ENCODE measurements around the gene NDC80. TPM values are rescaled to one million over a fixed set of nuclear protein-coding genes. Genes with fewer than 3 reads are reported as not detected.

The NDC80 gene
- polyA plus RNA-seq, 1 donor from 2014 or later: 1.9 TPM

GRCh38 chr18:2629003-2629402 lies 57.6 kb downstream of the NDC80 start:
- H3K4me3 ChIP-seq (ENCODE audit: low read length): no peak overlapping the region
- no peaks in the 10 kb centered on the region for H3K9me2 ChIP-seq (ENCODE audit: insufficient read depth, low read length)
- H3K9ac ChIP-seq (ENCODE audit: low read length): no peak overlapping the region
- H2AFZ ChIP-seq (ENCODE audit: low read depth, low read length): no peak overlapping the region
- H3K79me2 ChIP-seq (replicated peaks; ENCODE audit: insufficient read depth, low read length): no peaks in the 10 kb centered on the region
- no peaks in the 10 kb centered on the region for H3K9me3 ChIP-seq (ENCODE audit: low read length)
- H3F3A ChIP-seq (ENCODE audit: insufficient read depth, low read length, poor library complexity, severe bottlenecking): no peaks in the 10 kb centered on the region
- H3K36me3 ChIP-seq (ENCODE audit: insufficient read depth, low read length): no peaks in the 10 kb centered on the region
- no peak overlapping the region for H3K4me2 ChIP-seq (ENCODE audit: low read length)
- no peaks in the 10 kb centered on the region for H4K20me1 ChIP-seq (ENCODE audit: insufficient read depth)
- no peak for TF ChIP-seq EP300 (conservative IDR thresholded peaks at IDR 0.05; ENCODE audit: poor library complexity, severe bottlenecking)
- TF ChIP-seq REST (IDR thresholded peaks at IDR 0.05; ENCODE audit: borderline replicate concordance): no peak
- no peak for TF ChIP-seq EZH2 (IDR thresholded peaks at IDR 0.05; ENCODE audit: borderline replicate concordance, insufficient read depth, low read length, poor library complexity, severe bottlenecking)
- no peak for TF ChIP-seq MXI1 (conservative IDR thresholded peaks at IDR 0.05; ENCODE audit: poor library complexity, severe bottlenecking)
- no peak for TF ChIP-seq SMC3 (conservative IDR thresholded peaks at IDR 0.05; ENCODE audit: poor library complexity)
- no peak for TF ChIP-seq POLR2AphosphoS5 (IDR thresholded peaks at IDR 0.05)
- no peak for TF ChIP-seq RAD21 (conservative IDR thresholded peaks at IDR 0.05)
- no peaks in the 10 kb centered on the region for H3K27me3 ChIP-seq (ENCODE audit: insufficient read depth, low read depth, low read length)
- H3K27ac ChIP-seq (ENCODE audit: low read length): no peak overlapping the region

GRCh38 chr18:2635586-2635985 lies 64.2 kb downstream of the NDC80 start:
- H2AFZ ChIP-seq (ENCODE audit: low read depth, low read length): no peak overlapping the region
- no peaks in the 10 kb centered on the region for H3K79me2 ChIP-seq (replicated peaks; ENCODE audit: insufficient read depth, low read length)
- H3K9me2 ChIP-seq (ENCODE audit: insufficient read depth, low read length): no peaks in the 10 kb centered on the region
- H3K36me3 ChIP-seq (ENCODE audit: insufficient read depth, low read length): no peaks in the 10 kb centered on the region
- H3K9ac ChIP-seq (ENCODE audit: low read length): no peak overlapping the region
- H3K4me3 ChIP-seq (ENCODE audit: low read length): no peak overlapping the region
- no peaks in the 10 kb centered on the region for H4K20me1 ChIP-seq (ENCODE audit: insufficient read depth)
- no peak overlapping the region for H3K27ac ChIP-seq (ENCODE audit: low read length)
- no peak overlapping the region for H3K4me2 ChIP-seq (ENCODE audit: low read length)
- H3K27me3 ChIP-seq (ENCODE audit: insufficient read depth, low read depth, low read length): no peaks in the 10 kb centered on the region
- H3F3A ChIP-seq (ENCODE audit: insufficient read depth, low read length, poor library complexity, severe bottlenecking): no peaks in the 10 kb centered on the region
- no peaks in the 10 kb centered on the region for H3K9me3 ChIP-seq (ENCODE audit: low read length)
- no peak for TF ChIP-seq POLR2AphosphoS5 (IDR thresholded peaks at IDR 0.05)

GRCh38 chr18:2636126-2636631 lies 64.8 kb downstream of the NDC80 start:
- H3K4me3 ChIP-seq (ENCODE audit: low read length): no peak overlapping the region
- H3K27me3 ChIP-seq (ENCODE audit: insufficient read depth, low read depth, low read length): no peaks in the 10 kb centered on the region
- H3K27ac ChIP-seq (ENCODE audit: low read length): no peak overlapping the region
- H3K36me3 ChIP-seq (ENCODE audit: insufficient read depth, low read length): no peaks in the 10 kb centered on the region
- no peaks in the 10 kb centered on the region for H3F3A ChIP-seq (ENCODE audit: insufficient read depth, low read length, poor library complexity, severe bottlenecking)
- H3K9ac ChIP-seq (ENCODE audit: low read length): no peak overlapping the region
- H3K9me2 ChIP-seq (ENCODE audit: insufficient read depth, low read length): no peaks in the 10 kb centered on the region
- H3K4me2 ChIP-seq (ENCODE audit: low read length): no peak overlapping the region
- no peak overlapping the region for H2AFZ ChIP-seq (ENCODE audit: low read depth, low read length)
- TF ChIP-seq EP300 (conservative IDR thresholded peaks at IDR 0.05; ENCODE audit: poor library complexity, severe bottlenecking) (no peak), RAD21 (conservative IDR thresholded peaks at IDR 0.05) (no peak), TAF1 (IDR thresholded peaks at IDR 0.05; ENCODE audit: low read depth) (no peak), REST (IDR thresholded peaks at IDR 0.05; ENCODE audit: borderline replicate concordance) (no peak), POLR2AphosphoS5 (IDR thresholded peaks at IDR 0.05) (no peak)
- H4K20me1 ChIP-seq (ENCODE audit: insufficient read depth): no peaks in the 10 kb centered on the region
- no peaks in the 10 kb centered on the region for H3K79me2 ChIP-seq (replicated peaks; ENCODE audit: insufficient read depth, low read length)
- no peaks in the 10 kb centered on the region for H3K9me3 ChIP-seq (ENCODE audit: low read length)
